Spleen (tissue), 11 donors: ENCODE data around the gene FPGS. TPM values are rescaled to one million over a fixed set of nuclear protein-coding genes. Genes with fewer than 3 reads are reported as not detected.

Experiments
- DNase-seq: peaks from one replicate; pipeline ENCODE4 v3.0.0-alpha.2; 2020
- H3K27ac ChIP-seq, 8 donors: fragments of 200-600 bp; sonication (generic) in 7 of 8; 1 replicate in 4 of 8; 2 replicates in 4 of 8; pipeline versions ENCODE4 v1.5.0 to v1.8.0; 2016 to 2021; ENCODE audit warnings: inconsistent platforms in 4 of 8, mild to moderate bottlenecking in 4 of 8, moderate library complexity in 1 of 8
- H3K27me3 ChIP-seq, 7 donors: fragments of 200-600 bp; sonication (generic) in 6 of 7; replicated peaks in 1 of 7; 1 replicate in 4 of 7; 2 replicates in 3 of 7; pipeline versions ENCODE4 v1.5.0 to v1.8.0; 2016 to 2021; ENCODE audit warnings: inconsistent platforms in 3 of 7, mild to moderate bottlenecking in 1 of 7
- H3K36me3 ChIP-seq, 6 donors: fragments of 200-600 bp; sonication (generic) in 5 of 6; 1 replicate in 4 of 6; 2 replicates in 2 of 6; pipeline versions ENCODE4 v1.5.0 to v1.8.0; 2016 to 2021; ENCODE audit warnings: inconsistent platforms in 2 of 6
- H3K4me1 ChIP-seq, 6 donors: fragments of 200-600 bp; sonication (generic) in 5 of 6; 1 replicate in 3 of 6; 2 replicates in 3 of 6; pipeline versions ENCODE4 v1.5.0 to v1.8.0; 2016 to 2021; ENCODE audit warnings: inconsistent platforms in 3 of 6
- H3K4me3 ChIP-seq, 8 donors: fragments of 200-600 bp; sonication (generic) in 7 of 8; 1 replicate in 4 of 8; 2 replicates in 4 of 8; pipeline versions ENCODE4 v1.5.0 to v1.8.0; 2016 to 2021; ENCODE audit warnings: inconsistent platforms in 4 of 8, mild to moderate bottlenecking in 4 of 8, moderate library complexity in 2 of 8
- H3K9me3 ChIP-seq, 8 donors: fragments of 200-600 bp; sonication (generic) in 7 of 8; 1 replicate in 4 of 8; 2 replicates in 4 of 8; pipeline versions ENCODE4 v1.5.0 to v1.8.0; 2016 to 2021; ENCODE audit warnings: inconsistent platforms in 4 of 8
- CTCF ChIP-seq, 11 experiments: fragments of 200-600 bp in 7 of 11; fragments of 450-650 bp in 4 of 11; sonication (generic) in 4 of 11; IDR thresholded peaks in 8 of 11; conservative IDR thresholded peaks in 3 of 11; 1 replicate in 7 of 11; 2 replicates in 4 of 11; pipeline versions ENCODE4 v1.4.0 to v1.8.0; 2016 to 2021; ENCODE audit warnings: antibody characterized with exemption in 11 of 11, inconsistent platforms in 4 of 11, mild to moderate bottlenecking in 1 of 11
- POLR2A ChIP-seq, 3 donors: fragments of 450-650 bp; IDR thresholded peaks; one replicate each; pipeline ENCODE4 v1.5.1; 2017; ENCODE audit warnings: antibody characterized with exemption in 3 of 3, mild to moderate bottlenecking in 1 of 3
- POLR2AphosphoS5 ChIP-seq, 3 donors: sonication (generic); formaldehyde crosslinking; IDR thresholded peaks; one replicate each; pipeline ENCODE4 v1.5.1; 2017; ENCODE audit warnings: antibody characterized with exemption in 3 of 3
- WGBS, 5 donors: extraction: QIAGEN DNeasy Blood & Tissue Kit in 3 of 5; methylation state at CpG; one replicate each; pipeline versions ENCODE4 v1.1.5 to v1.1.7; 2013 to 2018; 5-methylcytosine and 5-hydroxymethylcytosine counted together
- intact Hi-C: fragments of 100-400 bp; cut with DNase I; formaldehyde crosslinking; loops from one replicate; pipeline ENCODE4 v1.15.0; 2023; ENCODE audit warnings: low total_unique reads
- polyA plus RNA-seq, 3 donors: library from polyadenylated mRNA; stranded (reverse); fragments of 200-250 nt; gene quantifications; one replicate each; pipeline ENCODE4 v1.2.1, GENCODE V29; 2013
- total RNA-seq, 7 donors: library from RNA; depleted of rRNA in 3 of 7; stranded (reverse); fragments of >200 nt in 3 of 7; fragmentation: NEBNext Ultra II Directional in 4 of 7; extraction: Animal tissue kit (Norgen Biotek cat#: 25700) in 4 of 7; gene quantifications; one replicate each; pipeline versions ENCODE4 v1.1.0 to v1.2.1, GENCODE V29; 2016 to 2021
- donor health status: healthy with polysubstance abuse.
- donor health status: DM: no; HTN: no; CAD: no; lungs with moderate emphysema.
- donor health status: DM: no; HTN: no; CAD: no.
- donor health status: Bipolar disorder and iron deficiency.
- donor health status: healthy.
- donor health status: DM: no; HTN: no; CAD: no.
- donor health status: DM: yes; HTN: yes; CAD: no.

The FPGS gene
- total and polyA plus RNA-seq, 10 donors: 33.3 to 94.6 (median 66.4) TPM

DNA sequence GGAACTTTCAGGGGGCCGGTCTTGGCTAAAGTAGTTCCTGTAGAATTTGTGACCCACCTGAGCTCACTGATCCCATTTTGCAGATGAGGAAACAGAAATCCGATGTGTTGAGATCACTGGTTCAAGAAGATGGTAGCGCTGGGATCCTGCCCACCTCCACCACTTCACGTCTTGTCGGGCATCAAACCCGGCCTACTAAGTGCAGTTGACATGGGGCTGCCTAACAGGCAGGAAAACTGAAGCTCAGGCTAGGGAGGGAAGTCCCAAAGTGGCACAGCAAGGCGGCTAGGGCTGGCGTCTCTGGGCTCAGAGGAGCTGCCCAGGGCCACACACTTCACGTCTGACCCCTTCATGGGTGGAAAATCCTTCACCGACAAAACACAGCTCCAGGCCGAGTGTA, 52.3 kb downstream of the FPGS start:
- Histone ChIP-seq H3K4me3 (peak overlapping the region in 7 of 8 donors; percentile 76 to 89 (median 82)), H3K9me3 (peaks cover 0 to 7% (median 1%) of the 10 kb centered on the region in 8 donors), H3K4me1 (peaks cover 46 to 100% (median 85%) of the 10 kb centered on the region in 6 donors), H3K27me3 (no peaks in the 10 kb centered on the region), H3K36me3 (peaks cover 0 to 14% (median 0%) of the 10 kb centered on the region in 6 donors), H3K27ac (peak overlapping the region; percentile 58 to 91 (median 86))
- TF ChIP-seq POLR2A (IDR thresholded peaks at IDR 0.05) (no peak), CTCF (IDR thresholded peaks at IDR 0.05 in 8 of 11, conservative IDR thresholded peaks at IDR 0.05 in 3 of 11) (no peak), POLR2AphosphoS5 (IDR thresholded peaks at IDR 0.05) (no peak)
- no peak for DNase-seq
- intact Hi-C loops: no loop called here
- 46 to 63% (median 58%) methylated on average over 11 of the region's 11 CpGs for WGBS, 5 donors

- Histone ChIP-seq H3K27me3 (no peaks in the 10 kb centered on the region), H3K9me3 (peaks cover 0 to 1% (median 0%) of the 10 kb centered on the region in 8 donors), H3K36me3 (peaks cover 0 to 8% (median 0%) of the 10 kb centered on the region in 6 donors), H3K27ac (peak overlapping the region; percentile 58 to 91 (median 86)), H3K4me1 (peaks cover 50 to 100% (median 85%) of the 10 kb centered on the region in 6 donors), H3K4me3 (no peak overlapping the region)
- no peak for DNase-seq
- TF ChIP-seq POLR2A (IDR thresholded peaks at IDR 0.05): no peak
- WGBS, 5 donors: 84 to 97% (median 86%) methylated on average over 5 of the region's 5 CpGs
- intact Hi-C loops: no loop called here
Observed at GRCh38 chr9:127855522-127855921, 52.8 kb downstream of the FPGS start.

GRCh38 chr9:127856094-127856728, 53.5 kb downstream of the FPGS start:
- intact Hi-C loops: no loop called here
- no peak for DNase-seq
- H3K36me3 ChIP-seq: peaks cover 0 to 4% (median 0%) of the 10 kb centered on the region in 6 donors
- H3K4me1 ChIP-seq: peaks cover 55 to 100% (median 88%) of the 10 kb centered on the region in 6 donors
- H3K27ac ChIP-seq: peak overlapping the region; percentile 54 to 91 (median 86)
- 50 to 66% (median 56%) methylated on average over 10 to 11 of the region's 11 CpGs for WGBS, 5 donors
- H3K4me3 ChIP-seq: no peak overlapping the region
- H3K27me3 ChIP-seq: no peaks in the 10 kb centered on the region
- TF ChIP-seq POLR2AphosphoS5 (IDR thresholded peaks at IDR 0.05) (peak in 2 of 3 donors; percentile 28 to 45), POLR2A (IDR thresholded peaks at IDR 0.05) (no peak)
- H3K9me3 ChIP-seq: no peaks in the 10 kb centered on the region

DNA sequence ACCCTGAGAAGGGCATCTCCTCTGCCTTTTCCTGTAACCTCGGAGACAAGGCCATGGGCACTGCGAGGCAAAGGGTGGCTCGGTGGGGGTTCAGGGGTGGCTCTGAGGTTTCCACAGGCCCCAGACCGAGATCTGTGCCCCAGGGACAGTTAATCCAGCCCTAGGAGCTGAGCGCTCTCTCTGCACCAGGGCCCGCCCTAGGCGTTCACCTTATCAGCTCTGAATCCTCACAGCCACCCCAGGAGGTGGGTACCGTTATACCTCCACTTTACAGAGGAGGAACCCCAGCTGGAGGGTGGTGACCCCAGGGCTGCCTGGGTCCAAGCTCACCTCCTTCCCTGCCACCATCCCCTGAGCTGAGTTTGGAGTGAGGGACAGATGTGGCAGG, 54.0 kb downstream of the FPGS start:
- Histone ChIP-seq H3K27ac (peak overlapping the region; percentile 54 to 91 (median 86)), H3K9me3 (no peaks in the 10 kb centered on the region), H3K27me3 (no peaks in the 10 kb centered on the region), H3K36me3 (peaks cover 0 to 4% (median 0%) of the 10 kb centered on the region in 6 donors), H3K4me3 (no peak overlapping the region), H3K4me1 (peaks cover 60 to 100% (median 88%) of the 10 kb centered on the region in 6 donors)
- no peak for TF ChIP-seq POLR2AphosphoS5 (IDR thresholded peaks at IDR 0.05)
- intact Hi-C loops: no loop called here
- DNase-seq: no peak
- WGBS, 5 donors: 68 to 80% (median 75%) methylated on average over 4 to 8 of the region's 8 CpGs

DNA sequence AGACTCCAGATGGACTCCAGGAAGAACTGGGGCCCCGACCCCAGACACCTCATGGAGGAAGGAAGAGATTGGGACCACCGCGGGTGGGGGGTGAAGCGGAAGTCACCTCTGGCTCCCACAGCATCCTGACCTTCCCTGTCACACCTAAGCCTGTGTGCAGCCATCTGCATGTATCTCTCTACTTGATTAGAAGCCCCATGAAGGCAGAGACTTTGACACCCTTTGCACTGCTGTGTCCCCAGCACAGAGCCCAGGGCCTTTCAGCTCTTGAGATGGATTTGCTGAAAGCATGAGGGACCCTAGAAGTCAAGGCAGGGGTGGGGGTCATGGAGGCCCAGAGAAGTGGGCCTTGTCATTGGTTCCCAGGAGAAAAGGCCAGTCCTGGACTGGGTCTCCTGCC, 54.6 kb downstream of the FPGS start:
- Histone ChIP-seq H3K4me1 (peaks cover 65 to 100% (median 88%) of the 10 kb centered on the region in 6 donors), H3K9me3 (no peaks in the 10 kb centered on the region), H3K4me3 (no peak overlapping the region), H3K36me3 (no peaks in the 10 kb centered on the region), H3K27ac (peak overlapping the region; percentile 19 to 91 (median 86)), H3K27me3 (no peaks in the 10 kb centered on the region)
- no peak for TF ChIP-seq CTCF (IDR thresholded peaks at IDR 0.05 in 8 of 11, conservative IDR thresholded peaks at IDR 0.05 in 3 of 11)
- TF ChIP-seq POLR2AphosphoS5 (IDR thresholded peaks at IDR 0.05): no peak
- no peak for TF ChIP-seq POLR2A (IDR thresholded peaks at IDR 0.05)
- DNase-seq: no peak
- 26 to 45% (median 45%) methylated on average over 4 of the region's 4 CpGs for WGBS, 5 donors
- intact Hi-C loops: no loop called here
